Left ventricle myocardium inferior (tissue), 1 donor: ENCODE measurements around the gene TRPM1. TPM values are rescaled to one million over a fixed set of nuclear protein-coding genes. Genes with fewer than 3 reads are reported as not detected.

Experiments
- DNase-seq: peaks from one replicate; pipeline ENCODE4 v3.0.0-alpha.2; 2020
- H3K27ac ChIP-seq: fragments of 200-600 bp; replicated peaks from 2 replicates; pipeline ENCODE4 v1.8.0; 2021
- H3K27me3 ChIP-seq: fragments of 200-600 bp; 2 replicates; pipeline ENCODE4 v1.8.0; 2021; ENCODE audit warnings: low read depth
- H3K36me3 ChIP-seq: fragments of 200-600 bp; 2 replicates; pipeline ENCODE4 v1.8.0; 2021
- H3K4me1 ChIP-seq: fragments of 200-600 bp; 2 replicates; pipeline ENCODE4 v1.8.0; 2021
- H3K4me3 ChIP-seq: fragments of 200-600 bp; 2 replicates; pipeline ENCODE4 v1.8.0; 2021; ENCODE audit warnings: mild to moderate bottlenecking, moderate library complexity
- H3K9me3 ChIP-seq: fragments of 200-600 bp; replicated peaks from 2 replicates; pipeline ENCODE4 v1.8.0; 2021
- CTCF ChIP-seq: fragments of 200-600 bp; IDR thresholded peaks from 2 replicates; pipeline ENCODE4 v1.8.0; 2021; ENCODE audit warnings: antibody characterized with exemption, mild to moderate bottlenecking, borderline replicate concordance
- intact Hi-C: fragments of 100-400 bp; cut with micrococcal nuclease; formaldehyde crosslinking; loops from one replicate; pipeline ENCODE4 v1.11.0; 2022
- total RNA-seq: library from RNA; stranded (reverse); fragmentation: NEBNext Ultra II Directional; extraction: Animal tissue kit (Norgen Biotek cat#: 25700); gene quantifications from one replicate; pipeline ENCODE4 v1.2.1, GENCODE V29; 2021
- donor health status: DM: no; HTN: yes; CAD: no; lungs with severe emphysema.

The TRPM1 gene
- total RNA-seq, 1 donor from 2014 or later: not detected

DNA sequence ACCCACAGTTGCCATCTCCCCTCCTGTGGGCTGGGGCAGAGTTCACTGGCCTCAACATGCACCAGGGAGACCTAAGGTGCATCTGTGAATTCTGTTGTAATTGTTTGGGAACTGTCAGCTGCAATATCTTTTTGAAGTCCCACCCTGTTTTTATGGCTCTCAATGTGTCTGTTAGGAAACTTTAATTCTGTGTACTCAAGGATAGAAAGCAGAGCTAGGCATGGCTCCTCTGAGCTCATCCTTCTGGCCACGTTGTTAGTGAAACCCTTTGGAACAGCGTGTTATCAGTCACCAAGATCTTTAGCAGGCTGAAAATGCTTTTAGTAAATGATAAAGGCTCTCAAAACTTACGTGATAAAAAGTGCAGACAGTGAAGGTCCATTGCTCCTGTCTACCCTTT, 76.5 kb downstream of the TRPM1 start:
- H3K27me3 ChIP-seq: no peaks in the 10 kb centered on the region
- TF ChIP-seq CTCF: no peak
- intact Hi-C loops: no loop called here
- H3K4me3 ChIP-seq: no peak overlapping the region
- peak overlapping the region; percentile 22 for H3K27ac ChIP-seq
- DNase-seq: no peak
- no peaks in the 10 kb centered on the region for H3K9me3 ChIP-seq
- H3K4me1 ChIP-seq: peaks cover 13% of the 10 kb centered on the region
- H3K36me3 ChIP-seq: no peaks in the 10 kb centered on the region

DNA sequence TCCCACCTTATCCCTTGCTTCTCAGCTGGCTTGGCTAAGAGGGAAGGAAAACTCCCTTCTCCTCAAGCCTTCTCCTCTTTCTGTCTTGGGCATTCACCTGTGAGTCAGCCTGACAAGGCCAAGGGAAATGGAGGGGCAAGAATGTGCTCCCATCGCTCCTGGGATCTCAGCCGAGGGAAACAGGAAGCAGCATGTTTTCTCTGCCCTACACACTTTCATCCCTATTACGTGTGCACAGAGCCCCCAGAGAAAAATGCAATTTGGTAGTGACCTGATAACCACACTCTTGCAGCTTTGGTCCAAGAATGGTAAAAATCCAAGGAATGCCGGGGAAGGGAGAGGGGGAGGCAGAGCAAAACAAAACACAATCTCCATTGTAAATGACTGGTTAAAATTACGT, 77.2 kb downstream of the TRPM1 start:
- peaks cover 13% of the 10 kb centered on the region for H3K4me1 ChIP-seq
- H3K27me3 ChIP-seq: no peaks in the 10 kb centered on the region
- H3K9me3 ChIP-seq: no peaks in the 10 kb centered on the region
- DNase-seq: no peak
- H3K36me3 ChIP-seq: no peaks in the 10 kb centered on the region
- intact Hi-C loops: no loop called here
- no peak for TF ChIP-seq CTCF
- H3K4me3 ChIP-seq: no peak overlapping the region
- H3K27ac ChIP-seq: peak overlapping the region; percentile 22

- peaks cover 13% of the 10 kb centered on the region for H3K4me1 ChIP-seq
- no peaks in the 10 kb centered on the region for H3K36me3 ChIP-seq
- H3K27ac ChIP-seq: peak overlapping the region; percentile 22
- DNase-seq: no peak
- TF ChIP-seq CTCF: no peak
- H3K9me3 ChIP-seq: no peaks in the 10 kb centered on the region
- no peak overlapping the region for H3K4me3 ChIP-seq
- no peaks in the 10 kb centered on the region for H3K27me3 ChIP-seq
- intact Hi-C loops: no loop called here
Observed at GRCh38 chr15:31023841-31024240, 77.7 kb downstream of the TRPM1 start.

GRCh38 chr15:31021067-31021665, 80.4 kb downstream of the TRPM1 start:
- intact Hi-C loops: no loop called here
- Histone ChIP-seq H3K36me3 (no peaks in the 10 kb centered on the region), H3K4me3 (no peak overlapping the region), H3K9me3 (no peaks in the 10 kb centered on the region), H3K4me1 (peaks cover 13% of the 10 kb centered on the region), H3K27ac (no peak overlapping the region), H3K27me3 (no peaks in the 10 kb centered on the region)
- DNase-seq: no peak
- TF ChIP-seq CTCF: no peak

DNA sequence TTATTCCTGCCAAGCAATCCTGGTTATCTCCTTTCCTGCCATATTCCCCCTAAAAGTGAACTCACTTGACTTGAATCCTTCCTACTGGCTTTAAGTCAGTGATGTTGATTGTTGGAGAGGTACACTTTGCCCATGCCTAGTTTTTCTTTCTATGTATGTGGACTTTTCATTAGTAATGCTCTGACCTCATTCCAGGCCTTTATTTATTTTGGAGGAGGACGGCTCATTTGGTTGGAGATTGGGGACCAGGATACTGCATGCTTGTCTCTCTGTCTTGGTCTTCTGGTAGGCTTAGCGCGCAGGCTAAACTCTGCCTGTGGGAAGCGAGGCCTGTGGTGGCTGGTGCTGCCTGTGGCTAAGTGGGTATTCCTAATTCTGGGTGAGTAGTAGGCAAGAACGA, 81.0 kb downstream of the TRPM1 start:
- no peaks in the 10 kb centered on the region for H3K27me3 ChIP-seq
- H3K27ac ChIP-seq: no peak overlapping the region
- H3K4me3 ChIP-seq: no peak overlapping the region
- H3K4me1 ChIP-seq: peaks cover 13% of the 10 kb centered on the region
- intact Hi-C loops: no loop called here
- no peaks in the 10 kb centered on the region for H3K9me3 ChIP-seq
- no peak for TF ChIP-seq CTCF
- no peak for DNase-seq
- H3K36me3 ChIP-seq: no peaks in the 10 kb centered on the region

- no peak for TF ChIP-seq CTCF
- Histone ChIP-seq H3K9me3 (no peaks in the 10 kb centered on the region), H3K4me3 (no peak overlapping the region), H3K27me3 (no peaks in the 10 kb centered on the region), H3K4me1 (peaks cover 13% of the 10 kb centered on the region), H3K36me3 (no peaks in the 10 kb centered on the region), H3K27ac (no peak overlapping the region)
- intact Hi-C loops: no loop called here
- no peak for DNase-seq
Observed at GRCh38 chr15:31019986-31020385, 81.5 kb downstream of the TRPM1 start.
